Ovary (tissue), 9 donors: ENCODE measurements around the gene STK11IP. TPM values are rescaled to one million over a fixed set of nuclear protein-coding genes. Genes with fewer than 3 reads are reported as not detected.
"Not testable (repeated sequence)": the region's sequence is repeated elsewhere in the genome, so short reads cannot be mapped to it uniquely, and the experiment has no call there.

Experiments used
- DNase-seq, 5 donors: peaks; one replicate each; pipeline ENCODE4 v3.0.0-alpha.2; 2019 to 2020
- H3K27ac ChIP-seq, 2 donors: fragments of 200-600 bp; one replicate each; pipeline versions ENCODE4 v1.5.1 to v1.8.0; 2019 to 2022
- H3K27me3 ChIP-seq: fragments of 200-600 bp; one replicate; pipeline ENCODE4 v1.8.0; 2022
- H3K36me3 ChIP-seq: fragments of 200-600 bp; sonication (generic); one replicate; pipeline ENCODE4 v1.5.1; 2019
- H3K4me1 ChIP-seq: one replicate; pipeline ENCODE4 v1.8.1; 2013; ENCODE audit warnings: mild to moderate bottlenecking, moderate library complexity; ENCODE audit not compliant: insufficient read depth
- H3K4me3 ChIP-seq: fragments of 200-600 bp; sonication (generic); one replicate; pipeline ENCODE4 v1.5.1; 2017
- H3K9me3 ChIP-seq, 2 donors: fragments of 200-600 bp in 1 of 2; sonication (generic) in 1 of 2; one replicate each; pipeline versions ENCODE4 v1.5.1 to v1.8.1; 2013 to 2019; ENCODE audit warnings: mild to moderate bottlenecking in 1 of 2, moderate library complexity in 1 of 2
- EP300 ChIP-seq: sonication (generic); formaldehyde crosslinking; IDR thresholded peaks from one replicate; pipeline ENCODE4 v1.6.1; 2017; ENCODE audit warnings: antibody characterized with exemption
- POLR2A ChIP-seq: fragments of 450-650 bp; IDR thresholded peaks from one replicate; pipeline ENCODE4 v1.6.1; 2017; ENCODE audit warnings: antibody characterized with exemption, mild to moderate bottlenecking, moderate library complexity
- WGBS, 3 donors: extraction: QIAGEN DNeasy Blood & Tissue Kit in 1 of 3; methylation state at CpG; one replicate each; pipeline versions ENCODE4 v1.1.5 to v1.1.7; 2013 to 2017; 5-methylcytosine and 5-hydroxymethylcytosine counted together
- intact Hi-C, 4 donors: fragments of 100-400 bp; cut with DNase I; formaldehyde crosslinking; loops; one replicate each; pipeline versions ENCODE4 v1.11.0 to v1.15.1; 2022 to 2023
- polyA plus RNA-seq, 2 donors: library from polyadenylated mRNA; stranded (reverse); fragments of 200-250 nt in 1 of 2; fragments of 350-450 nt in 1 of 2; fragmentation: Illumina TruSeq in 1 of 2; extraction: RNeasy Lipid Tissue Mini Kit (QIAGEN cat#74804) in 1 of 2; gene quantifications; one replicate each; pipeline ENCODE4 v1.2.3, GENCODE V29; 2013 to 2014
- total RNA-seq, 7 donors: library from RNA; depleted of rRNA in 2 of 7; stranded (reverse); fragments of >200 nt in 2 of 7; fragmentation: NEBNext Ultra II Directional in 3 of 7; extraction: Animal tissue kit (Norgen Biotek cat#: 25700) in 3 of 7; gene quantifications; one replicate each; pipeline versions ENCODE4 v1.1.0 to v1.2.4, GENCODE V29; 2016 to 2023
- TF ChIP-seq, protein P1 (sequence below), 3 donors: fragments of 450-650 bp in 2 of 3; fragments of 200-600 bp in 1 of 3; IDR thresholded peaks; one replicate each; pipeline versions ENCODE4 v1.5.1 to v1.8.0; 2016 to 2022; ENCODE audit warnings: antibody characterized with exemption in 3 of 3, mild to moderate bottlenecking in 1 of 3
- donor health status: DM: no; HTN: no; CAD: no; lungs with moderate emphysema.
- donor health status: DM: no; HTN: no; CAD: no.
- donor health status: Bipolar disorder and iron deficiency.
- donor health status: DM: yes; HTN: yes; CAD: no.
- donor health status: DM: no; HTN: no; CAD: no.
- donor health status: DM: yes; HTN: yes; CAD: no.

The STK11IP gene
- total and polyA plus RNA-seq, 9 donors, result 9.2 to 73.7 (median 43.8) TPM

GRCh38 chr2:219648176-219648575, 50.5 kb downstream of the STK11IP start:
- H3K4me1 ChIP-seq, result peaks cover 20% of the 10 kb centered on the region
- H3K4me3 ChIP-seq, result no peak overlapping the region
- intact Hi-C loops, result loop anchor here in 1 of 4 donors (10.0 kb wide), 1 partner anchor 47 kb away; no protein-coding TSS in a partner anchor
- no peaks in the 10 kb centered on the region for H3K27me3 ChIP-seq
- DNase-seq, result no peak
- TF ChIP-seq, protein P1, sequence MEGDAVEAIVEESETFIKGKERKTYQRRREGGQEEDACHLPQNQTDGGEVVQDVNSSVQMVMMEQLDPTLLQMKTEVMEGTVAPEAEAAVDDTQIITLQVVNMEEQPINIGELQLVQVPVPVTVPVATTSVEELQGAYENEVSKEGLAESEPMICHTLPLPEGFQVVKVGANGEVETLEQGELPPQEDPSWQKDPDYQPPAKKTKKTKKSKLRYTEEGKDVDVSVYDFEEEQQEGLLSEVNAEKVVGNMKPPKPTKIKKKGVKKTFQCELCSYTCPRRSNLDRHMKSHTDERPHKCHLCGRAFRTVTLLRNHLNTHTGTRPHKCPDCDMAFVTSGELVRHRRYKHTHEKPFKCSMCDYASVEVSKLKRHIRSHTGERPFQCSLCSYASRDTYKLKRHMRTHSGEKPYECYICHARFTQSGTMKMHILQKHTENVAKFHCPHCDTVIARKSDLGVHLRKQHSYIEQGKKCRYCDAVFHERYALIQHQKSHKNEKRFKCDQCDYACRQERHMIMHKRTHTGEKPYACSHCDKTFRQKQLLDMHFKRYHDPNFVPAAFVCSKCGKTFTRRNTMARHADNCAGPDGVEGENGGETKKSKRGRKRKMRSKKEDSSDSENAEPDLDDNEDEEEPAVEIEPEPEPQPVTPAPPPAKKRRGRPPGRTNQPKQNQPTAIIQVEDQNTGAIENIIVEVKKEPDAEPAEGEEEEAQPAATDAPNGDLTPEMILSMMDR (IDR thresholded peaks at IDR 0.05), result no peak
- TF ChIP-seq EP300, result no peak
- TF ChIP-seq POLR2A, result no peak
- WGBS, 3 donors, result 78 to 82% (median 81%) methylated on average over 2 of the region's 2 CpGs
- no peaks in the 10 kb centered on the region for H3K36me3 ChIP-seq
- H3K27ac ChIP-seq, result no peak overlapping the region
- H3K9me3 ChIP-seq, result no peaks in the 10 kb centered on the region

DNA sequence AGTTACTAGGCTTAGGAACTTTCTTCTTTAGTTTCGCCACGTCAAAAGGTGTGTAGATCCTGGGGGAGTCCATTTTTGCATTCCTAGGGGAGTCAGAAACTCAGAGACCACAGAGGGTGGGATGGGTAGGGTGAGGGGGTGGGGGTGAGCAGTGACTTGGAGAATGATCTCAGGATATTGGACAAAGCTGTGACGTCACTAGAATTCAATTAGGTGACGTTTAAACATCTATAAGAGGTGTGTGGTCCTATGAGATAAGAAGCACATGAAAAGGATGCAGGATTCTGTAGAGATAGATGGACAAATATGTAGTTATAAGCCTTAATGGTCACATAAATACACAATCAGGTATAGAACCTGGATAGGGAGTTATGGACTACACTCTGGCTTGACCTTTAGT, 51.3 kb downstream of the STK11IP start:
- Histone ChIP-seq H3K9me3 (no peaks in the 10 kb centered on the region), H3K4me3 (no peak overlapping the region), H3K27ac (no peak overlapping the region), H3K36me3 (no peaks in the 10 kb centered on the region), H3K4me1 (peaks cover 13% of the 10 kb centered on the region), H3K27me3 (no peaks in the 10 kb centered on the region)
- 82 to 91% (median 87%) methylated on average over 4 of the region's 4 CpGs for WGBS, 3 donors
- DNase-seq, result no peak
- TF ChIP-seq EP300, result no peak
- TF ChIP-seq, protein P1 (IDR thresholded peaks at IDR 0.05), result no peak
- TF ChIP-seq POLR2A, result no peak
- intact Hi-C loops, result loop anchor here in 1 of 4 donors (10.0 kb wide), 1 partner anchor 46 kb away; no protein-coding TSS in a partner anchor

DNA sequence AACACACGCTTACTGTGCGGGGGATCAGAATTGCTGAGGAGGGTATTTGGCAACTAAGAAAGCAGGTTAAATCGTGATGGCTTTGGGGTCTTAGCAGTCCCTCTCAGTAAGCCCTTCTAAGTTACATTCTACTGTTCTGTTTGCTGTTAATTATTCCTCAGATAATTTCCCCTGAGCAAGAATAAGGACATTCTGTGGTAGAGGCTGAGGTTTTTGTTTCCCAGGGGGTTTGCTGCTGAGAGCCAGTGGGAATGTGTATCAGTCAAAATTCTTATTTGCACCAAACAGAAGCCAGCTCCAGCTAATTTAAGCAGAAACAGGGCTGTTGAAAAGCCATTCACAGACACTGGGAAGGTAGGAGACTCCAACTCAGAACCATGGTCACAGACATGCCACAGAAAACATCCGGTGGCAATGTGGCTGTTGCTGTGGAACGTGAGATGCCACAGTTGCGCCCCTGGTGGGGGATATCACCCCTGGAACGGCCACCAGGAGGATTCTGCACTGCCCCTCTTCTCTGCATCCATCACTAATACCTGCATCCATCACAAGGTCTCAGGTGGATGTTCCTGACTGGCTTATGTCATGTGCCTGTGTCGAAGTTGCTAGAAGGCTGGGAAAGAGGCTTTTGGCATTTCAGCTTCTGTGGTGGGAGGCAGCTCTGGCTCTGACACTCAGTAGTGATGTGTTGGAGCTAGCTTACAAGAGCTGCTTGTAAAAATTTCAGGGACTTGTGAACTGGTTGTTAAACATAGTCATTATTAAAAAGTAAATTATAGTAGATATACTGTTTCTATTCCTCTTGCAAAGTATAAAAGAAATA, 53.0 kb downstream of the STK11IP start:
- no peak overlapping the region for H3K27ac ChIP-seq
- 28 to 51% (median 37%) methylated on average over 8 of the region's 8 CpGs for WGBS, 3 donors
- no peak overlapping the region for H3K4me3 ChIP-seq
- no peaks in the 10 kb centered on the region for H3K27me3 ChIP-seq
- H3K9me3 ChIP-seq, result no peaks in the 10 kb centered on the region
- DNase-seq, result no peak
- H3K4me1 ChIP-seq, result peaks cover 6% of the 10 kb centered on the region
- intact Hi-C loops, result loop anchor here in 1 of 4 donors (2.0 kb wide), 1 partner anchor 38 kb away; no protein-coding TSS in a partner anchor
- TF ChIP-seq POLR2A (no peak), EP300 (no peak)
- TF ChIP-seq, protein P1 (IDR thresholded peaks at IDR 0.05), result no peak
- no peaks in the 10 kb centered on the region for H3K36me3 ChIP-seq

GRCh38 chr2:219651656-219652055, 54.0 kb downstream of the STK11IP start:
- 81 to 82% (median 82%) methylated on average over 6 of the region's 6 CpGs for WGBS, 3 donors
- H3K4me1 ChIP-seq, H3K27me3 ChIP-seq, H3K4me3 ChIP-seq, DNase-seq, H3K9me3 ChIP-seq, H3K36me3 ChIP-seq, H3K27ac ChIP-seq: not testable (repeated sequence)
- intact Hi-C loops, result loop anchor here in 1 of 4 donors (2.0 kb wide), 1 partner anchor 37 kb away; no protein-coding TSS in a partner anchor

DNA sequence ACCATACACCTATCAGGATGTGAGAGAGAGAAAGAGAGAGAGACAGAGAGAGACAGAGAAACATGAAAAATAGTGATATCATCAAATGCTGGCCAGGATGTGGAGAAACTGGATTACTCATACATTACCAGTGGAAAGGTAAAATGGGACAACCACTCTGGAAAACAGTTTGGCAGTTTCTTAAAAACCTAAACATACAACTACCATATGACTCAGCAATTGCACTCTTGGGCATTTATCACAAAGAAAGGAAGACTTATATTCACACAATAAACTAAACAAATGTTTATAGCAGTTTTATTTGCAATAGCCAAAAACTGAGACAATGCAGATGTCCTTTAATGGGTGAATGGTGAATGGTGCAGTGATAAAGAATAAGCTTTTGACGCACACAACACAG, 58.9 kb downstream of the STK11IP start:
- TF ChIP-seq EP300 (no peak), POLR2A (no peak)
- TF ChIP-seq, protein P1 (IDR thresholded peaks at IDR 0.05), result no peak
- Histone ChIP-seq H3K9me3 (no peaks in the 10 kb centered on the region), H3K36me3 (no peaks in the 10 kb centered on the region), H3K27ac (no peak overlapping the region), H3K27me3 (no peaks in the 10 kb centered on the region), H3K4me1 (no peaks in the 10 kb centered on the region), H3K4me3 (no peak overlapping the region)
- intact Hi-C loops, result no loop called here
- WGBS, 3 donors, result 89 to 98% (median 93%) methylated on average over 1 of the region's 1 CpG
- DNase-seq, result no peak
